Activated T-cell treated with anti-CD3 and anti-CD28 coated beads, Interleukin-2, amount 50 U/mL, for 4 hours (primary cell): Measurements from ENCODE around the gene RAVER1. TPM values are rescaled to one million over a fixed set of nuclear protein-coding genes. Genes with fewer than 3 reads are reported as not detected.
A peak's percentile ranks its signal among the peaks of the same experiment; 100 is the strongest.
"Not testable (repeated sequence)": the region's sequence is repeated elsewhere in the genome, so short reads cannot be mapped to it uniquely, and the experiment has no call there.

Experiments
- ATAC-seq, 2 donors: fragments of 200-7000 bp; cut with Tn5 transposase; one replicate each; pipeline ENCODE4 v1.10.0; 2021
- DNase-seq: peaks from one replicate; pipeline ENCODE4 v3.0.0-alpha.2; 2020
- H3K27me3 Mint-ChIP-seq: one replicate; pipeline ENCODE4 v1.8.0; 2021; ENCODE audit warnings: low read depth, mixed read lengths
- H3K36me3 Mint-ChIP-seq: one replicate; pipeline ENCODE4 v1.8.0; 2022; ENCODE audit warnings: mixed read lengths; ENCODE audit not compliant: insufficient read depth
- H3K4me1 Mint-ChIP-seq: one replicate; pipeline ENCODE4 v1.8.0; 2021; ENCODE audit warnings: low read depth, mixed read lengths
- H3K4me3 Mint-ChIP-seq: one replicate; pipeline ENCODE4 v1.8.0; 2021; ENCODE audit warnings: mild to moderate bottlenecking, moderate library complexity, mixed read lengths
- H3K9me3 Mint-ChIP-seq: one replicate; pipeline ENCODE4 v1.8.0; 2021; ENCODE audit warnings: mixed read lengths
- total RNA-seq, 3 donors: library from RNA; stranded (reverse); gene quantifications; one replicate each; pipeline ENCODE4 v1.2.1, GENCODE V29; 2021

RAVER1 gene, protein sequence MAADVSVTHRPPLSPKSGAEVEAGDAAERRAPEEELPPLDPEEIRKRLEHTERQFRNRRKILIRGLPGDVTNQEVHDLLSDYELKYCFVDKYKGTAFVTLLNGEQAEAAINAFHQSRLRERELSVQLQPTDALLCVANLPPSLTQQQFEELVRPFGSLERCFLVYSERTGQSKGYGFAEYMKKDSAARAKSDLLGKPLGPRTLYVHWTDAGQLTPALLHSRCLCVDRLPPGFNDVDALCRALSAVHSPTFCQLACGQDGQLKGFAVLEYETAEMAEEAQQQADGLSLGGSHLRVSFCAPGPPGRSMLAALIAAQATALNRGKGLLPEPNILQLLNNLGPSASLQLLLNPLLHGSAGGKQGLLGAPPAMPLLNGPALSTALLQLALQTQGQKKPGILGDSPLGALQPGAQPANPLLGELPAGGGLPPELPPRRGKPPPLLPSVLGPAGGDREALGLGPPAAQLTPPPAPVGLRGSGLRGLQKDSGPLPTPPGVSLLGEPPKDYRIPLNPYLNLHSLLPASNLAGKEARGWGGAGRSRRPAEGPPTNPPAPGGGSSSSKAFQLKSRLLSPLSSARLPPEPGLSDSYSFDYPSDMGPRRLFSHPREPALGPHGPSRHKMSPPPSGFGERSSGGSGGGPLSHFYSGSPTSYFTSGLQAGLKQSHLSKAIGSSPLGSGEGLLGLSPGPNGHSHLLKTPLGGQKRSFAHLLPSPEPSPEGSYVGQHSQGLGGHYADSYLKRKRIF
- total RNA-seq, result 100 to 1,000 TPM; 135 to 143 (median 135) TPM

GRCh38 chr19:10332965-10333757 is at the start of gene RAVER1:
Gene RAVER1 (minus strand): TSS chr19:10333529. CDS start chr19:10333507, 22 bp downstream.
- ATAC-seq (peak; percentile 93 to 96), DNase-seq (peak; percentile 98)
- peaks cover 9% of the 10 kb centered on the region for H3K36me3 Mint-ChIP-seq
- peak within 1 kb of the TSS; percentile 96 for H3K4me3 Mint-ChIP-seq
- H3K4me1 Mint-ChIP-seq, result peaks cover 26% of the 10 kb centered on the region
- no peaks in the 10 kb centered on the region for H3K27me3 Mint-ChIP-seq
- H3K9me3 Mint-ChIP-seq, result no peaks in the 10 kb centered on the region

GRCh38 chr19:10383223-10383499 is 49.8 kb upstream of the RAVER1 start:
- not testable (repeated sequence) for H3K4me3 Mint-ChIP-seq, H3K36me3 Mint-ChIP-seq, H3K27me3 Mint-ChIP-seq, H3K9me3 Mint-ChIP-seq, DNase-seq, ATAC-seq
- H3K4me1 Mint-ChIP-seq, result peaks cover 18% of the 10 kb centered on the region

DNA sequence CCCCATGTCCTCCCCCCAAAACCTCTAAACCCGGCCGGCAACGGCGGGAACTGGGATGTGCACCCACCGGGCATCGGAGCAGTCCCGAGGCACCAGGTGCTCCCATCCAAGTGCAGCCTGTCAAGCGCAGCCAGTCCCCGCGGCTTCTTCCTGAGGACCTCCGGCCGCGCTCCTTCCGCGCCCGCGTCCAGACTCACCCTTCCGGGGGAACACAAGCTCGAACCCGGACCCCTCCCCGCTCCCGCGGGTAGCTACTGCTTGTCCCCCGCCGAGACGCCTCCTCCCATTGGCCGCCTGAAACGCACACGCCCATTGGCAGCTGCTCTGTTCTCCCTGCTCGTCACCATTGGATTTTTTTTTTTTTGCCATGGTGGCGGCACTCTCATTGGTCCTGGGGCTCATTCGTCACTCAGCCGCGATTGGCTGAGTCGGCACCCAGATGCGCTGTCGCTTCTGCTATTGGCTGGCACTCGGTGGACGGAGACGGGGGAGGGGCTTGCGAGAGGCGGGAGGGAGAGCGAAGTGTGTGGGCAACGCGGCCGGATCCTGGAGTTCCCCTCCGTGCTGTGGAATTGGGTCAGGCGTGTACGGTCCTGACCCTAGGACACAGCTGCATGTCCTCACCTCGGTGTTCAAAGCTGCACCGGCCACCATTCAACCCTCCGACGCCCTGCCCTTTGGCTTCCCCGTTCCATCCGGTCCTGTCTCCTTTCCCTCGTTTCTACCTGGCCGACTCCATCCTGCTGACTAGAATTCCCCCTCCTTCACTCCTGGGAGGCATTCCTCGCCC is 47.2 kb upstream of the RAVER1 start, which contains the start of gene TYK2:
Gene TYK2 (minus strand): TSS at position 260 of the 790 bp plus-strand sequence. CDS start 2,166 bp downstream, outside the sequence.
- H3K36me3 Mint-ChIP-seq, result peaks cover 12% of the 10 kb centered on the region
- H3K9me3 Mint-ChIP-seq, result no peaks in the 10 kb centered on the region
- DNase-seq (peak; percentile 94), ATAC-seq (peak; percentile 96)
- H3K27me3 Mint-ChIP-seq, result no peaks in the 10 kb centered on the region
- H3K4me1 Mint-ChIP-seq, result peaks cover 18% of the 10 kb centered on the region
- peak within 1 kb of the TSS; percentile 96 for H3K4me3 Mint-ChIP-seq

GRCh38 chr19:10379880-10380312 is 46.6 kb upstream of the RAVER1 start:
- ATAC-seq (no peak), DNase-seq (no peak)
- Mint-ChIP-seq H3K4me3 (peak overlapping the region; percentile 96), H3K36me3 (peaks cover 14% of the 10 kb centered on the region), H3K27me3 (no peaks in the 10 kb centered on the region), H3K4me1 (peaks cover 20% of the 10 kb centered on the region), H3K9me3 (no peaks in the 10 kb centered on the region)

DNA sequence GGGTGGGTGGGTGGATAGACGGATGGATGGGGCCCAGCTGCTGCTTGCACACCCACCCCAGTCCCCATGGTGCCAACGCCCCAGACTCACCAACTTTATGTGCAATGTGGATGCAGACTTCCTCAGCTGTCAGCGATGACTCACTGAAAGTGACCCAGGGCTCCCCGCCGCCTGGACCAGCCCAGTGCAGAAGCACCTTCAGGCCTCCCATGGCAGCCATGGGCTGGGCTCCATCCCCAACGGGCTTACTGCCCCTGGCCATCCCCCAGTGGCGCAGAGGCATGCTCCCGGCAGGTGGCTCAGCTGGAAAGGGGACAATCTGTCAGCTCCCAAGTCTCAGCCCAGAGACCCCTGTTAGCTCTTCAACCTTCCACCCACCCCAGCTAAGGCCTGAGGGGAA is 44.8 kb upstream of the RAVER1 start:
- no peak for DNase-seq
- ATAC-seq, result no peak
- peaks cover 20% of the 10 kb centered on the region for H3K36me3 Mint-ChIP-seq
- no peaks in the 10 kb centered on the region for H3K27me3 Mint-ChIP-seq
- H3K4me1 Mint-ChIP-seq, result peaks cover 20% of the 10 kb centered on the region
- no peaks in the 10 kb centered on the region for H3K9me3 Mint-ChIP-seq
- H3K4me3 Mint-ChIP-seq, result no peak overlapping the region

GRCh38 chr19:10377140-10377640 is 43.9 kb upstream of the RAVER1 start:
- ATAC-seq, H3K9me3 Mint-ChIP-seq, H3K27me3 Mint-ChIP-seq, H3K4me3 Mint-ChIP-seq, DNase-seq: not testable (repeated sequence)
- Mint-ChIP-seq H3K36me3 (peaks cover 20% of the 10 kb centered on the region), H3K4me1 (peaks cover 20% of the 10 kb centered on the region)

DNA sequence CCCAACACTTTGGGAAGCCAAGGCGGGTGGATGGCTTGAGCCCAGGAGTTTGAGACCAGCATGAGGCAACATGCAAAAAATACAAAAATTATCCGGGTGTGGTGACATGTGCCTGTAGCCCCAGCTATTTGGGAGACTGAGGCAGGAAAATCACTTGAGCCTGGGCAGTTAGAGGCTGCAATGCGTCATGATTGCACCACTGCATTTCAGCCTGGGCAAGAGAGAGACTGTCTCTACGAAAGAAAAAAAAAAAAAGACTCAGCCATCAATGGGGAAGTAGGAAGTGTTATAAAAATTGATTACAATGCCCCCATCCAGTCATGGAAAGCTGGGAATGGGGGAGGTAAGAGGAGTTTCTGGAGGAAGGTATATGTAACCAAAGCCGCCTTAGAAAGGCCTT is 41.6 kb upstream of the RAVER1 start:
- H3K27me3 Mint-ChIP-seq, result no peaks in the 10 kb centered on the region
- peaks cover 20% of the 10 kb centered on the region for H3K36me3 Mint-ChIP-seq
- H3K9me3 Mint-ChIP-seq, result no peaks in the 10 kb centered on the region
- ATAC-seq, result no peak
- DNase-seq, result no peak
- H3K4me3 Mint-ChIP-seq, result no peak overlapping the region
- peaks cover 10% of the 10 kb centered on the region for H3K4me1 Mint-ChIP-seq

DNA sequence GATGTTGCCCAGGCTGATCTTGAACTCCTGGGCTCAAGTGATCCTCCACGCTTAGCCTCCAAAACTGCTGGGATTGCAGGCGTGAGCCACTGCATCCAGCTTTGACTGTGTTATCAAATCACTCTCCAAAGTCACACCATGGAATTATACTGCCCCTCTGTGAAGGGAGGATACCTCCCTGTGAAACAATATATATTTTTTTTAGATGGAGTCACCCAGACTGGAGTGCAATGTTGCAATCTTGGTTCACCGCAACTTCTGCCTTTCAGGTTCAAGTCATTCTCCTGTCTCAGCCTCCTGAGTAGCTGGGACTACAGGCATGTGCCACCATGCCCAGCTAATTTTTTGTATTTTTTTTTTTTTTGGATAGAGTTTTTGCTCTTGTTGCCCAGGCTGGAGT is 39.4 kb upstream of the RAVER1 start:
- Mint-ChIP-seq H3K4me1 (peaks cover 2% of the 10 kb centered on the region), H3K36me3 (peaks cover 19% of the 10 kb centered on the region), H3K4me3 (no peak overlapping the region), H3K27me3 (no peaks in the 10 kb centered on the region), H3K9me3 (no peaks in the 10 kb centered on the region)
- DNase-seq (no peak), ATAC-seq (no peak)

- no peak for ATAC-seq
- Mint-ChIP-seq H3K27me3 (no peaks in the 10 kb centered on the region), H3K4me1 (no peaks in the 10 kb centered on the region), H3K9me3 (no peaks in the 10 kb centered on the region), H3K36me3 (peaks cover 17% of the 10 kb centered on the region), H3K4me3 (no peak overlapping the region)
- no peak for DNase-seq
Measured at GRCh38 chr19:10368101-10368803, 34.9 kb upstream of the RAVER1 start.

DNA sequence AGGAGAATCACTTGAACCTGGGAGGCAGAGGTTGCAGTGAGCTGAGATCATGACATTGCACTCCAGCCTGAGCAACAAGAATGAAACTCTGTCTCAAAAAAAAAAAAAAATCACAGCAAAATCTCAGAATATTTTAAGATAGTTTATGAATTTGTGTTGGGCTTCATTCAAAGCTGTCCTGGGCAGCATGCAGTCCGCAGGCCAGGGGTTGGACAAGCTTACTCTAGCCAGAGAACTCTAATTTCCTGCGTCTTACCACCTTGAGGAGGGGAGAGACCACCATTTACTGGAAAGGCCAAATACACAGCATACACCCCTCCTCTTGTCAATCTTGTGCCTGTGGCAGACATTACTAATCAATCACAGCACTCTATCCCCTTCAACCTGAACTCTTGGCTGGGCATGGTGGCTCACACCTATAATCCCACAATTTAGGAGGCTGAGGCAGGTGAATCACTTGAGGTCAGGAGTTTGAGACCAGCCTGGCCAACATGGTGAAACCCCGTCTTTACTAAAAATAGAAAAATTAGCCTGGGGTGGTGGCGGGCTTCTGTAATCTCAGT is 33.7 kb upstream of the RAVER1 start:
- not testable (repeated sequence) for ATAC-seq, H3K27me3 Mint-ChIP-seq, H3K9me3 Mint-ChIP-seq, H3K4me1 Mint-ChIP-seq, DNase-seq, H3K4me3 Mint-ChIP-seq
- peaks cover 17% of the 10 kb centered on the region for H3K36me3 Mint-ChIP-seq

DNA sequence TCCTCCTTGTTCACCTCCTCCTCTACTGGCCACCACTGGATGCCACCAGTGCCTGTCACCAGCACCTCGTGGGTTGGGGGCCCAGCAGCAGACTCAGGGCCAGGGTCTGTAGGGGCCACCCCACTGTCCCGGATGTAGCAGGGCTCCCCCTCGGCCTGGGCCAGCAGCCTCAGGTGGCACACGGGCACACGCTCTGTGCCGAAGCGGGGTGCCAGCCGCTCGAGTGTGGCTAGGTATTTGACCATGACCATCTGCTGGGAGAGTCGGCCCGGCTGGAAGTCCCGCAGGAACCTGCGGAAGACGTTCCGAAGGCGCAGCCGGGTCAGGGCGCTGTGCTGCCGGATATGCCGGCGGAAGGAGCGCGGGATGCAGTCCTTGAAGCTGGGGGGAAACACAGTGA is 32.2 kb upstream of the RAVER1 start:
- Mint-ChIP-seq H3K4me3 (no peak overlapping the region), H3K9me3 (no peaks in the 10 kb centered on the region), H3K27me3 (no peaks in the 10 kb centered on the region), H3K4me1 (no peaks in the 10 kb centered on the region), H3K36me3 (peaks cover 23% of the 10 kb centered on the region)
- ATAC-seq, result no peak
- DNase-seq, result no peak

DNA sequence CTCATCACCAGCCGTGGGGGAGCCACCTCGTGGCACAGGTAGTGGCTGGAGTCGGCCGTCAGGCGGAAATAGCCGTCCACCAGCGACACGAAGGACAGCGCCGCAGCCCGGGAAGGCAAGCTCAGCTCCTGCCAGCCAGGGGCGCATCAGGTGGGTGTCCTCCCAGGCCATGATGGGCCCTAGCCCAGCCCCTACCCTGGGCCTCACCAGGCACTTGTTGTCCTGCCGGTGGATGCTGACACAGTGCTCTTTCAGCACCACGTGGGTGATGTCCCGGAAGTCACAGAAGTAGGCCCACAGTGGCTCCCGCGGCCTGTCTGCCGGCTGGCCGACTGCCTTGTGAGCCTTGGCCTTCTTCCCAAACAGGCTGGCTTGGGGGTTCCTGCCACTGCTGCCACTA is 31.3 kb upstream of the RAVER1 start:
- Mint-ChIP-seq H3K4me3 (no peak overlapping the region), H3K27me3 (no peaks in the 10 kb centered on the region), H3K9me3 (no peaks in the 10 kb centered on the region), H3K4me1 (no peaks in the 10 kb centered on the region), H3K36me3 (peaks cover 23% of the 10 kb centered on the region)
- no peak for DNase-seq
- no peak for ATAC-seq

- Mint-ChIP-seq H3K4me3 (no peak overlapping the region), H3K9me3 (no peaks in the 10 kb centered on the region), H3K36me3 (peaks cover 21% of the 10 kb centered on the region), H3K27me3 (no peaks in the 10 kb centered on the region), H3K4me1 (no peaks in the 10 kb centered on the region)
- DNase-seq (no peak), ATAC-seq (peak in 1 of 2 donors; percentile 38)
Measured at GRCh38 chr19:10363789-10364281, 30.5 kb upstream of the RAVER1 start.
